ENCODE data around the gene LRRC28. TPM values are rescaled to one million over a fixed set of nuclear protein-coding genes. Genes with fewer than 3 reads are reported as not detected.
A peak's percentile ranks its signal among the peaks of the same experiment; 100 is the strongest.

LRRC28 gene
- total and polyA plus RNA-seq, 9 of the 15 experiments (the other 6 are each of a cell fraction or from before 2014, with no cell fraction given): 5.5 to 17.4 (median 7.9) TPM

DNA sequence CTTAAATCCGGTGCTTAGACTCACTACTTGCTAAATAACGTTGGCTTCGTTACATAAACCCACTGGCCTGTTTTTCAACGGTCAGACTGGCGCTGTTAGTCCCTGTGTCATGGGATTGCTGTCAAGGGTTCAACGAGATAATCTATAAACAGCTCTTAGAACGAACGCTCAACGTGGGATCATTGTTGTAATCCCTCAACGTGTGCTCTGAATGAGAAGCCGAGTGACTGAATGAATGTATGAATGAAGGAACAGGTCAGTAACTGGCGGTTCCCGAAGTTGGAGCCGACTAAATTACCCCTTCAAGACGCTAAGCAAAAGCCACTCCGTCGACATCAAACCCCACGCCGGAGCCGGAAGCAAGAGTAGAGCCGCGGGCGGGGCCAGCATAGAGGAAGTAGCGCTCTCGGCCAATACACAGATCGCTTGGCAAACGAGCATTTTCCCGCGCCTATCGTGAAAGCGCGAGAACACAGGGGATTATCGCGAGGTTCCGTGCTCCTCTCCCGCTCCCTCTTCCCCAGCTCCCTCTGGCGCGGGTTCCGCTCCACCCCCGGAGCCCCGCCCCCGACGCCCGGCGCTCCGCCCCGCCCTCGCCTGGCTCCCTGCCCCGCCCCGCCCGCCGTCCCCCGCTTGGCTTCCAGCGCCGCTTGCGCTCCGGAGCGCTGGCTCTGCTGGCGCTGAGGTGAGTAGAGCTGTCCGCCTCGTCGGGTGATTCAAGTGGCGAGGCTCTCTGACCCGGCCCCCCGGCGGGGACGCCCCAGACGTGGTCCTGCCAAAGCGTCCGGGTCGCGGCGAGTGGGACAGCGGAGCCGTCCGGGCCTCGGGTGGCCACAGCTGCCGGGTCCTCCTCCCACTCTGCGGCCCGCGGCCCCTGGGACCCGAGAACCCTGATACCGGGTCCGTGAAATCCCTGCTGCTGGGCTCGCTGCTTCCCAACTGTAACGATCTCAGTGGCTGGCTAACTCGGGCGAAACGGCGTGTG, at the start of gene LRRC28 (continued):
- TF ChIP-seq ZBTB49 (CRISPR knock-in tag; IDR thresholded peaks at IDR 0.05; ENCODE audit: borderline replicate concordance) (no peak), NCOA2 (IDR thresholded peaks at IDR 0.05; ENCODE audit: partially characterized antibody in 2 of 2) (no peak), RFX7 (CRISPR knock-in tag; IDR thresholded peaks at IDR 0.05) (no peak), ZNF175 (CRISPR knock-in tag; IDR thresholded peaks at IDR 0.05; ENCODE audit: low read depth) (no peak), SOX6 (IDR thresholded peaks at IDR 0.05) (no peak), THRB (CRISPR knock-in tag; conservative IDR thresholded peaks at IDR 0.05) (no peak), ZSCAN29 (IDR thresholded peaks at IDR 0.05) (no peak), POLR2G (IDR thresholded peaks at IDR 0.05; ENCODE audit: low read depth, low read length) (peak; percentile 84), CHD1 (IDR thresholded peaks at IDR 0.05; ENCODE audit: low read length) (no peak), BRF1 (IDR thresholded peaks at IDR 0.05; ENCODE audit: borderline replicate concordance, extremely low read depth, insufficient read length) (no peak), CBX1 (IDR thresholded peaks at IDR 0.05; ENCODE audit: low read depth) (peak; percentile 65; the same call in 1 of the 2 replicates), TEAD1 (CRISPR knock-in tag; IDR thresholded peaks at IDR 0.05) (no peak), GABPA (tag; conservative IDR thresholded peaks at IDR 0.05; ENCODE audit: low read depth) (peak; percentile 94), TRIM25 (IDR thresholded peaks at IDR 0.05; ENCODE audit: borderline replicate concordance) (no peak), GTF2F1 (IDR thresholded peaks at IDR 0.05; ENCODE audit: low read depth, low read length) (no peak), E2F3 (CRISPR knock-in tag; IDR thresholded peaks at IDR 0.05) (peak; percentile 39)
- TF ChIP-seq, protein P1, sequence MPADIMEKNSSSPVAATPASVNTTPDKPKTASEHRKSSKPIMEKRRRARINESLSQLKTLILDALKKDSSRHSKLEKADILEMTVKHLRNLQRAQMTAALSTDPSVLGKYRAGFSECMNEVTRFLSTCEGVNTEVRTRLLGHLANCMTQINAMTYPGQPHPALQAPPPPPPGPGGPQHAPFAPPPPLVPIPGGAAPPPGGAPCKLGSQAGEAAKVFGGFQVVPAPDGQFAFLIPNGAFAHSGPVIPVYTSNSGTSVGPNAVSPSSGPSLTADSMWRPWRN (IDR thresholded peaks at IDR 0.05; ENCODE audit: low read depth): no peak
- TF ChIP-seq, protein P2, sequence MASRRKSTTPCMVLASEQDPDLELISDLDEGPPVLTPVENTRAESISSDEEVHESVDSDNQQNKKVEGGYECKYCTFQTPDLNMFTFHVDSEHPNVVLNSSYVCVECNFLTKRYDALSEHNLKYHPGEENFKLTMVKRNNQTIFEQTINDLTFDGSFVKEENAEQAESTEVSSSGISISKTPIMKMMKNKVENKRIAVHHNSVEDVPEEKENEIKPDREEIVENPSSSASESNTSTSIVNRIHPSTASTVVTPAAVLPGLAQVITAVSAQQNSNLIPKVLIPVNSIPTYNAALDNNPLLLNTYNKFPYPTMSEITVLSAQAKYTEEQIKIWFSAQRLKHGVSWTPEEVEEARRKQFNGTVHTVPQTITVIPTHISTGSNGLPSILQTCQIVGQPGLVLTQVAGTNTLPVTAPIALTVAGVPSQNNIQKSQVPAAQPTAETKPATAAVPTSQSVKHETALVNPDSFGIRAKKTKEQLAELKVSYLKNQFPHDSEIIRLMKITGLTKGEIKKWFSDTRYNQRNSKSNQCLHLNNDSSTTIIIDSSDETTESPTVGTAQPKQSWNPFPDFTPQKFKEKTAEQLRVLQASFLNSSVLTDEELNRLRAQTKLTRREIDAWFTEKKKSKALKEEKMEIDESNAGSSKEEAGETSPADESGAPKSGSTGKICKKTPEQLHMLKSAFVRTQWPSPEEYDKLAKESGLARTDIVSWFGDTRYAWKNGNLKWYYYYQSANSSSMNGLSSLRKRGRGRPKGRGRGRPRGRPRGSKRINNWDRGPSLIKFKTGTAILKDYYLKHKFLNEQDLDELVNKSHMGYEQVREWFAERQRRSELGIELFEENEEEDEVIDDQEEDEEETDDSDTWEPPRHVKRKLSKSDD (conservative IDR thresholded peaks at IDR 0.05; ENCODE audit: low read length): peak; percentile 97

Measured in K562 (cell line).